SHP77 treated with DMSO at 0.1 percent for 48 hours (cell line): ENCODE measurements around the gene CLIC5.

ENCODE experiments used
- DNase-seq: peaks from one replicate; lab custom pipeline; 2025; lab: John Stamatoyannopoulos, UW

Gene CLIC5

GRCh38 chr6:45964300-45964699 is 51.4 kb downstream of the CLIC5 start:
- DNase-seq, result no peak

GRCh38 chr6:45963896-45964295 is 51.8 kb downstream of the CLIC5 start:
- no peak for DNase-seq

GRCh38 chr6:45961125-45961524 is 54.5 kb downstream of the CLIC5 start:
- no peak for DNase-seq

- peak; percentile 61 for DNase-seq
Observed at GRCh38 chr6:45959534-45960145, 56.0 kb downstream of the CLIC5 start.

- DNase-seq, result no peak
Observed at GRCh38 chr6:45956663-45957062, 59.0 kb downstream of the CLIC5 start.

- no peak for DNase-seq
Observed at GRCh38 chr6:45956176-45956575, 59.5 kb downstream of the CLIC5 start.

- no peak for DNase-seq
Observed at GRCh38 chr6:45955597-45955996, 60.1 kb downstream of the CLIC5 start.

GRCh38 chr6:45952546-45952945 is 63.1 kb downstream of the CLIC5 start:
- DNase-seq, result no peak

GRCh38 chr6:45952168-45952529 is 63.5 kb downstream of the CLIC5 start:
- no peak for DNase-seq

GRCh38 chr6:45951321-45952167 is 64.1 kb downstream of the CLIC5 start:
- DNase-seq, result no peak

GRCh38 chr6:45949256-45949655 is 66.4 kb downstream of the CLIC5 start:
- DNase-seq, result no peak

- no peak for DNase-seq
Observed at GRCh38 chr6:45947807-45948206, 67.9 kb downstream of the CLIC5 start.

GRCh38 chr6:45946887-45947286 is 68.8 kb downstream of the CLIC5 start:
- no peak for DNase-seq

- no peak for DNase-seq
Observed at GRCh38 chr6:45946352-45946751, 69.3 kb downstream of the CLIC5 start.

GRCh38 chr6:45942953-45943352 is 72.7 kb downstream of the CLIC5 start:
- no peak for DNase-seq

- no peak for DNase-seq
Observed at GRCh38 chr6:45933855-45934254, 81.8 kb downstream of the CLIC5 start.

- no peak for DNase-seq
Observed at GRCh38 chr6:45931232-45931631, 84.4 kb downstream of the CLIC5 start.

- no peak for DNase-seq
Observed at GRCh38 chr6:45930420-45931040, 85.1 kb downstream of the CLIC5 start.

- DNase-seq, result no peak
Observed at GRCh38 chr6:45929421-45930361, 86.0 kb downstream of the CLIC5 start.

GRCh38 chr6:45928721-45929305 is 86.8 kb downstream of the CLIC5 start:
- DNase-seq, result no peak

- DNase-seq, result no peak
Observed at GRCh38 chr6:45927421-45928320, 88.0 kb downstream of the CLIC5 start.
